ENCODE data around the gene C16orf95. TPM values are rescaled to one million over a fixed set of nuclear protein-coding genes. Genes with fewer than 3 reads are reported as not detected.

Gene C16orf95
- total and polyA plus RNA-seq, 12 donors: 1.7 to 5.1 (median 3.7) TPM

GRCh38 chr16:87295259-87295658 is 21.9 kb downstream of the C16orf95 start:
- 95% methylated on average over 4 of the region's 4 CpGs for WGBS, 2 donors
- DNase-seq (no peak), ATAC-seq (no peak)
- peaks cover 0 to 9% (median 0%) of the 10 kb centered on the region in 11 donors for H3K9me3 ChIP-seq
- intact Hi-C loops (cut with DNase I): loop anchor here in 3 of 10 donors (5.0 kb wide), 1 partner anchor 733 kb away; no protein-coding TSS in a partner anchor
- no peak overlapping the region for H3K4me3 ChIP-seq
- no peak overlapping the region for H3K27ac ChIP-seq
- TF ChIP-seq CTCF (IDR thresholded peaks at IDR 0.05): no peak
- no peaks in the 10 kb centered on the region for H3K27me3 ChIP-seq
- H3K4me1 ChIP-seq: no peaks in the 10 kb centered on the region
- H3K36me3 ChIP-seq: no peaks in the 10 kb centered on the region

GRCh38 chr16:87293990-87294389 is 23.2 kb downstream of the C16orf95 start:
- no peak for TF ChIP-seq CTCF (IDR thresholded peaks at IDR 0.05)
- no peak overlapping the region for H3K27ac ChIP-seq
- no peak for DNase-seq
- H3K9me3 ChIP-seq: peaks cover 0 to 9% (median 0%) of the 10 kb centered on the region in 11 donors
- intact Hi-C loops (cut with DNase I): no loop called here
- no peaks in the 10 kb centered on the region for H3K27me3 ChIP-seq
- no peak overlapping the region for H3K4me3 ChIP-seq
- 94% methylated on average over 3 of the region's 3 CpGs for WGBS, 2 donors
- H3K36me3 ChIP-seq: no peaks in the 10 kb centered on the region
- ATAC-seq: no peak
- no peaks in the 10 kb centered on the region for H3K4me1 ChIP-seq

- ATAC-seq: no peak
- intact Hi-C loops (cut with DNase I): no loop called here
- DNase-seq: no peak
- Histone ChIP-seq H3K27me3 (no peaks in the 10 kb centered on the region), H3K4me1 (no peaks in the 10 kb centered on the region), H3K36me3 (no peaks in the 10 kb centered on the region), H3K27ac (no peak overlapping the region), H3K4me3 (no peak overlapping the region), H3K9me3 (peaks cover 0 to 18% (median 0%) of the 10 kb centered on the region in 11 donors)
- 97 to 99% methylated on average over 6 of the region's 6 CpGs for WGBS, 2 donors
- TF ChIP-seq CTCF (IDR thresholded peaks at IDR 0.05): no peak
These were observed 25.2 kb downstream of the C16orf95 start for GRCh38 chr16:87291944-87292343.

GRCh38 chr16:87288753-87289362 is 28.3 kb downstream of the C16orf95 start:
- no peak for TF ChIP-seq CTCF (IDR thresholded peaks at IDR 0.05)
- intact Hi-C loops (cut with DNase I): no loop called here

More at GRCh38 chr16:87288753-87289362, 28.3 kb downstream of the C16orf95 start:
- Histone ChIP-seq H3K4me1 (no peaks in the 10 kb centered on the region), H3K27me3 (no peaks in the 10 kb centered on the region), H3K9me3 (peaks cover 0 to 19% (median 0%) of the 10 kb centered on the region in 11 donors), H3K36me3 (no peaks in the 10 kb centered on the region), H3K27ac (no peak overlapping the region), H3K4me3 (no peak overlapping the region)
- no peak for DNase-seq
- 66 to 76% methylated on average over 7 of the region's 7 CpGs for WGBS, 2 donors
- no peak for ATAC-seq

Measured in heart right ventricle (tissue), 16 donors.